Activated naive CD4-positive, alpha-beta T cell treated with anti-CD3 and anti-CD28 coated beads for 36 hours (primary cell): ENCODE results near the gene RPL22. TPM values are rescaled to one million over a fixed set of nuclear protein-coding genes. Genes with fewer than 3 reads are reported as not detected.
A peak's percentile ranks its signal among the peaks of the same experiment; 100 is the strongest.

Experiments used
- CTCF ChIA-PET: fragments of 350-600 bp; sonication (Branson Sonifier 250); formaldehyde crosslinking; loops from one replicate; lab custom pipeline; 2021; ENCODE audit warnings: antibody characterized with exemption; lab: Charles Lee
- DNase-seq: peaks from one replicate; pipeline ENCODE4 v3.0.0-alpha.2; 2020
- H3K27ac Mint-ChIP-seq: one replicate; pipeline ENCODE4 v1.8.0; 2021; ENCODE audit warnings: mild to moderate bottlenecking, mixed read lengths
- H3K27me3 Mint-ChIP-seq: one replicate; pipeline ENCODE4 v1.8.0; 2021; ENCODE audit warnings: low read depth, mixed read lengths
- H3K36me3 Mint-ChIP-seq: one replicate; pipeline ENCODE4 v1.8.0; 2021; ENCODE audit warnings: low read depth, mixed read lengths
- H3K4me1 Mint-ChIP-seq: one replicate; pipeline ENCODE4 v1.8.0; 2021; ENCODE audit warnings: low read depth, mixed read lengths
- H3K4me3 Mint-ChIP-seq: one replicate; pipeline ENCODE4 v1.8.0; 2021; ENCODE audit warnings: mild to moderate bottlenecking, moderate library complexity, mixed read lengths
- H3K9me3 Mint-ChIP-seq: one replicate; pipeline ENCODE4 v1.8.0; 2021; ENCODE audit warnings: mixed read lengths
- intact Hi-C: fragments of 100-400 bp; cut with micrococcal nuclease; formaldehyde crosslinking; loops from one replicate; pipeline ENCODE4 v1.15.1; 2023
- total RNA-seq, 2 experiments: library from RNA; stranded (reverse); gene quantifications; one replicate each; pipeline ENCODE4 v1.2.3, GENCODE V29; 2021

The RPL22 gene
- total RNA-seq, 2 experiments from 2014 or later = 507 to 553 TPM

DNA sequence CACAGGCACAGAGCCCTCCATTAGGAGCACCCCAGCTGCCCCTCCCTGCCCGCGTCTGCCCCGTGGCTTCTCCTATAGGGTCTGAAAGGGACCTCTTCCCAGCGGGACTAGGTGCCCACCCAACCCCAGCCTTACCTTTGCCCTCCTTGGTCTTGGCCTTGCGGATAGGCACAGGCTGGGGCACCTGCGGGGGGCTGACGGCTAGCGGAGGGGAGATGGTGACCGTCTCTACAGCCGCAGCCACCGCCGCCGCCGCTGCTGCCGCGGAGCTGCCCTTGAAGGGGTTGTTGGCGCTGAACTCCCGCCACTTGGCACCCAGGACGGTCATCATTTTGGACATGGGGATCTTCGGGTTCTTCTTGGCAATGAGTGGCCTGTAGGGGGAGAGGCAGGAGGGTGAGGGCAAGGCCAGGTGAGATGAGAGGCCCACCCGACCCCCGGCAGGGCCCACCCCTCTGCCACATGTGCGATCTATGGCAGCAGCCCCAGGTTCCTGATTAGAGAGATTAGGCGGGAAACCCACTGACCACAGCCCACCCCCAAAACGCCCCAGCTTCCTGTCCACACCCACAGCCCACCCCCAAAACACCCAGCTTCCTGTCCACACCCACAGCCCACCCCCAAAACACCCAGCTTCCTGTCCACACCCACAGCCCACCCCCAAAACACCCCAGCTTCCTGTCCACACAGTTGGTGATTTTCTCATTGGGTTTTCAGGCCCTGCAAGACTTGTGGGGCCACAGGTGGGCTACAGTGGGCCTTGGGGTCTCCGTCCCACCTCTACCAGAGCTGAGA is 44.7 kb downstream of the RPL22 start:
- intact Hi-C loops = no loop called here
- no peak overlapping the region for H3K4me3 Mint-ChIP-seq
- H3K4me1 Mint-ChIP-seq = peaks cover 5% of the 10 kb centered on the region
- CTCF ChIA-PET = no interaction called here
- DNase-seq = no peak
- H3K36me3 Mint-ChIP-seq = no peaks in the 10 kb centered on the region
- peaks cover 7% of the 10 kb centered on the region for H3K27me3 Mint-ChIP-seq
- H3K27ac Mint-ChIP-seq = no peak overlapping the region
- no peaks in the 10 kb centered on the region for H3K9me3 Mint-ChIP-seq

- Mint-ChIP-seq H3K9me3 (no peaks in the 10 kb centered on the region), H3K4me1 (peaks cover 10% of the 10 kb centered on the region), H3K36me3 (no peaks in the 10 kb centered on the region), H3K27me3 (peaks cover 3% of the 10 kb centered on the region), H3K27ac (no peak overlapping the region), H3K4me3 (no peak overlapping the region)
- intact Hi-C loops = no loop called here
- CTCF ChIA-PET = interaction anchor here (0.7 kb wide), 1 partner anchor 53 kb away, joined by 3 read pairs; no protein-coding TSS in a partner anchor
- DNase-seq = no peak
Observed at GRCh38 chr1:6152882-6153281, 46.5 kb downstream of the RPL22 start.

- CTCF ChIA-PET = interaction anchor here (0.7 kb wide), 1 partner anchor 126 kb away, joined by 3 read pairs; no protein-coding TSS in a partner anchor
- intact Hi-C loops = no loop called here
- Mint-ChIP-seq H3K9me3 (no peaks in the 10 kb centered on the region), H3K27me3 (peaks cover 3% of the 10 kb centered on the region), H3K4me1 (peaks cover 5% of the 10 kb centered on the region), H3K4me3 (no peak overlapping the region), H3K27ac (no peak overlapping the region), H3K36me3 (no peaks in the 10 kb centered on the region)
- no peak for DNase-seq
Observed at GRCh38 chr1:6152181-6152580, 47.2 kb downstream of the RPL22 start.

GRCh38 chr1:6151291-6151822 is 48.0 kb downstream of the RPL22 start:
- Mint-ChIP-seq H3K4me1 (peaks cover 5% of the 10 kb centered on the region), H3K36me3 (no peaks in the 10 kb centered on the region), H3K27me3 (peaks cover 3% of the 10 kb centered on the region), H3K4me3 (no peak overlapping the region), H3K9me3 (no peaks in the 10 kb centered on the region), H3K27ac (no peak overlapping the region)
- intact Hi-C loops = no loop called here
- CTCF ChIA-PET = no interaction called here
- DNase-seq = no peak

DNA sequence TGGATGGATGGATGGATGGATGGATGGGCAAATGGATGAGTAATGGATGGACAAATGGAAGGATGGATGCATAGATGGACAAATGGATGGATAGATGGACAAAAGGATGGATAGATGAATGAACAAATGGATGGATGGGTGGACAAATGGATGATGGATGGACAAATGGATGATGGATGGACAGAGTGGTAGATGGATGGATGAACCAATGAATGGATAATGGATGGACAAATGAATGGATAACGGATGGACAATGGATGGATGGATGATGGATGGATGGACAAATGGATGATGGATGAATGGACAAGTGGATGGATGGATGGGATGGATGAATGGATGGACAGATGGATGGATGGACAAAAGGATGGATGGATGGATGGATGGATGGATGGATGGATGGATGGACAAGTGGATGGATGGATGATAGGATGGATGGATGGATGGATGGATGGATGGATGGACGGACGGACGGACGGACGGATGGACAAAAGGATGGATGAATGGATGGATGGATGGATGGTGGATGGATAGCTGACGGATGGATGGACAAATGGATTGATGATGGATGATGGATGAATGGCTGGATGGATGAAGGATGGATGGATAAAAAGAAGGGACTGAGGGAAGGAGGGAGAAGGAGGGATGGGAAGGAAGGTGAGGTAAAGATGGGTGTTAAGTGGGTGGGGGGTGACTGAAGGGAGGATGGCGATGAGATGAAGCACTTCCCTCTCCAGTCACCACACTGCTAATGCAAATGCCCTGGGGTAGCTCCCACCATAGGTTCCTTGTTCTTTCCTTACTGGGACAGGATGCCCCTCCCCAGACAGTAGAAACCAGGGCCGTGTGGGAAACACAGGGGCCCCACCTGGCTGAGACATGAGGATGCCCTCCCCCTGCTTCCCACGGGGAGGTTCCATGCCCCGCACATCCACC is 49.1 kb downstream of the RPL22 start:
- H3K27ac Mint-ChIP-seq = no peak overlapping the region
- H3K4me1 Mint-ChIP-seq = peaks cover 5% of the 10 kb centered on the region
- intact Hi-C loops = no loop called here
- peaks cover 3% of the 10 kb centered on the region for H3K27me3 Mint-ChIP-seq
- no peaks in the 10 kb centered on the region for H3K9me3 Mint-ChIP-seq
- no peak for DNase-seq
- CTCF ChIA-PET = no interaction called here
- H3K36me3 Mint-ChIP-seq = no peaks in the 10 kb centered on the region
- no peak overlapping the region for H3K4me3 Mint-ChIP-seq

- intact Hi-C loops = no loop called here
- Mint-ChIP-seq H3K4me3 (no peak overlapping the region), H3K9me3 (no peaks in the 10 kb centered on the region), H3K27me3 (peaks cover 3% of the 10 kb centered on the region), H3K27ac (no peak overlapping the region), H3K36me3 (no peaks in the 10 kb centered on the region), H3K4me1 (peaks cover 5% of the 10 kb centered on the region)
- CTCF ChIA-PET = no interaction called here
- no peak for DNase-seq
Observed at GRCh38 chr1:6149597-6149996, 49.8 kb downstream of the RPL22 start.

DNA sequence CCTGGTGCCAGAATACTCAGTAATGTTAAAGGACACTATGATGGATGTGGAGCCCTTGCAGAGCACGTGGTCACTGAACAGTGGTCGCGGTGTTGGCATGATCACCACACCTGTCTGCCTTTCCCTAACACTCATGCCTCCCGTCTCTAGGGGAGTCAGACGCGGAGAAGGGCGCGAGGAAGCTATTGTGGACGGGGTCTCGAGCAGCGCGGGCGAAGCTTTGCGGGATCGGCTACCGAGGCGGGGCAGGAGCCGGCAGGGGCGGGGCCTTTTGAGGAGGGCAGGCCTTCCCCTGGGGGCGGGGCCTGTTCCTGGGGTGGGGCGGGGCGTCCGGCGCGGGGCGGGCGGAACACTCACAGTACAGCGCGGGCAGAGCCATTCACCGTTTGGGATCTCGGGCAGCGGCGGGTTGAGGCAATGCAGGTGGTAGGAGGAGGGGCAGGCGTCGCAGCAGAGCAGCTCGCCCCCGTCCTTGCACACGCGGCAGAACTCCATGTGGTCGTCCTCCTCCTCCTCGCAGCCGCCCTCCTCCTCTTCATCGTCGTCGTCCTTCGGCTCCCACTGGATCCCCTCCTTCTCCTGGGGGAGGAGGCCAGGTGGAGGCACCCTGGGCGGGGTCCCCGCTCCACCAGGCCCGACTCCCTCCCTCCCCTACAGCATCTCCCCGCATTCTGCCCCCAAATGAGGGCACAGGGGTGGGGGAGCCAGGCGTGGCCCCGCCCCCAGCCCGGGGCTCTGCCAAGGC is 50.7 kb downstream of the RPL22 start:
- Mint-ChIP-seq H3K27me3 (peaks cover 3% of the 10 kb centered on the region), H3K4me1 (peaks cover 5% of the 10 kb centered on the region), H3K27ac (no peak overlapping the region), H3K36me3 (no peaks in the 10 kb centered on the region), H3K9me3 (no peaks in the 10 kb centered on the region), H3K4me3 (peak overlapping the region; percentile 57)
- CTCF ChIA-PET = no interaction called here
- intact Hi-C loops = no loop called here
- DNase-seq = peak; percentile 80

GRCh38 chr1:6145864-6146410 is 53.5 kb downstream of the RPL22 start:
- Mint-ChIP-seq H3K36me3 (no peaks in the 10 kb centered on the region), H3K4me3 (no peak overlapping the region), H3K27me3 (peaks cover 3% of the 10 kb centered on the region), H3K4me1 (peaks cover 5% of the 10 kb centered on the region), H3K9me3 (no peaks in the 10 kb centered on the region), H3K27ac (no peak overlapping the region)
- intact Hi-C loops = no loop called here
- CTCF ChIA-PET = interaction anchor here (0.6 kb wide), 1 partner anchor 87 kb away, joined by 3 read pairs; no protein-coding TSS in a partner anchor
- no peak for DNase-seq

GRCh38 chr1:6145396-6145750 is 54.0 kb downstream of the RPL22 start:
- Mint-ChIP-seq H3K36me3 (no peaks in the 10 kb centered on the region), H3K9me3 (no peaks in the 10 kb centered on the region), H3K27me3 (peaks cover 3% of the 10 kb centered on the region), H3K27ac (no peak overlapping the region), H3K4me1 (peaks cover 5% of the 10 kb centered on the region), H3K4me3 (no peak overlapping the region)
- CTCF ChIA-PET = no interaction called here
- no peak for DNase-seq
- intact Hi-C loops = no loop called here

GRCh38 chr1:6144647-6145395 is 54.6 kb downstream of the RPL22 start:
- H3K36me3 Mint-ChIP-seq = no peaks in the 10 kb centered on the region
- H3K27me3 Mint-ChIP-seq = peaks cover 3% of the 10 kb centered on the region
- peaks cover 5% of the 10 kb centered on the region for H3K4me1 Mint-ChIP-seq
- H3K9me3 Mint-ChIP-seq = no peaks in the 10 kb centered on the region
- no peak overlapping the region for H3K4me3 Mint-ChIP-seq
- DNase-seq = no peak
- H3K27ac Mint-ChIP-seq = no peak overlapping the region
- CTCF ChIA-PET = no interaction called here
- intact Hi-C loops = no loop called here

DNA sequence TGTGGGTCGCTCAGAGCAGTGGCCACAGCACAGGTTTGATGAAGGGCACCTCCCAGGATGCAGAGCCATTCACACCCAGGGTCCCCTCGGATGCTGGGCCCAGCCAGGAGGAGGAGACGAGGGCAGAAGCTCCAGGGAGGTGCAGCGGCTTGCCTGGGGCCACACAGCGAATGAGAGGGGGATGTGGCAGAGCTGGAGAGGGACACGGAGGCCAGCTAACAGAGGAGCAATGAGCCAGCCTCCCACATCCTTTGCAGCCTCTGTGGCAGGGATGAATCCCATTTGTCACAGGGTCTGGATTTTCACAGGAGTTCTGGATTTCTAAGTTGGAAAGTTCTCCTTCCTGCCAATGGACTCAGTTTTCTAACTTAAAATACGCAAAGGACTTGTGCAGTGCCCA is 55.2 kb downstream of the RPL22 start:
- intact Hi-C loops = no loop called here
- CTCF ChIA-PET = no interaction called here
- Mint-ChIP-seq H3K27me3 (peaks cover 3% of the 10 kb centered on the region), H3K9me3 (no peaks in the 10 kb centered on the region), H3K4me3 (no peak overlapping the region), H3K4me1 (peaks cover 5% of the 10 kb centered on the region), H3K36me3 (no peaks in the 10 kb centered on the region), H3K27ac (no peak overlapping the region)
- DNase-seq = no peak
